Amniotic epithelial cell (primary cell): ENCODE measurements around the gene ADAM8.

Source experiments
- DNase-seq: peaks from one replicate; pipeline ENCODE4 v3.0.0-alpha.2; 2010; ENCODE audit warnings: low read depth

Gene ADAM8

DNA sequence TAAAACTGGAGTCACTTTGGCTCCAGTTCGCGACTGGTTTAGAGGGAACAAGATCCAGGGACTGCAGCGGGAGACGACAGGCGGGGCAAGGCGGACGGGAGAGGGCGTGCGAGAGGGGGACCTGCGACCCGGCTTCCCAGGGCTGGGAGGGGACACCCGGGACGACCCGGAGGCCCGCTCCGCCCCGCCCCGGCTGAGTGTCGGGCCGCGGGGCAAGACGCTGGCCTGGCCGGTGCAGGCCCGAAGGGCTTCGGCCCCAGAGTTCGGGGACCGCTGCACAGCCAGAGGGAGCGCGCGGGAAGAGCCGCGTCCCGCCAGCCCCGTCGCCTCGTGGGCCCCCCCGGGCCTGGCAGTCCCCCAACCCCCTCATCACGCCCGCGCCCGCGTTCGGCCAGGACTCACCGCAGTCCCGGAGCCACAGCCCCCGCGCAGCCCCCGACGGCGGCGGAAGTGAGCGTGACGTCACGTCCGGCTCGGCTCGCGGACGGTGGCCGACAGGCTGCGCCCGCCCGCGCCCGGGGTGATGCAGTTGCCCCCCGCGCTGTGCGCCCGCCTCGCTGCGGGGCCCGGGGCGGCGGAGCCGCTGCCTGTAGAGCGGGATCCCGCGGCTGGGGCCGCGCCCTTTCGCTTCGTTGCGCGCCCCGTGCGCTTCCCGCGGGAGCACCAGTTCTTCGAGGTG lies 31.9 kb upstream of the ADAM8 start, which contains the start of the genes TUBGCP2 and ZNF511:
TSS of gene TUBGCP2 (minus strand) at position 452 of the 679 bp plus-strand sequence. CDS start 5,931 bp downstream, outside the sequence.
TSS of gene ZNF511 (plus strand) at position 494 of the 679 bp plus-strand sequence. CDS start at position 524, 30 bp downstream.
- peak; percentile 73 for DNase-seq

GRCh38 chr10:133307776-133308420 lies 31.2 kb upstream of the ADAM8 start:
- DNase-seq: peak; percentile 67

GRCh38 chr10:133306941-133307379 lies 30.3 kb upstream of the ADAM8 start:
- no peak for DNase-seq

GRCh38 chr10:133306097-133306476 lies 29.4 kb upstream of the ADAM8 start:
- no peak for DNase-seq

- no peak for DNase-seq
Observed at GRCh38 chr10:133303206-133303605, 26.5 kb upstream of the ADAM8 start.

GRCh38 chr10:133302230-133302629 lies 25.6 kb upstream of the ADAM8 start:
- no peak for DNase-seq

- no peak for DNase-seq
Observed at GRCh38 chr10:133299738-133300137, 23.1 kb upstream of the ADAM8 start.

- no peak for DNase-seq
Observed at GRCh38 chr10:133299224-133299623, 22.6 kb upstream of the ADAM8 start.

GRCh38 chr10:133298466-133298865 lies 21.8 kb upstream of the ADAM8 start:
- DNase-seq: no peak

- no peak for DNase-seq
Observed at GRCh38 chr10:133297504-133297903, 20.8 kb upstream of the ADAM8 start.

GRCh38 chr10:133295426-133296320 lies 19.0 kb upstream of the ADAM8 start:
- no peak for DNase-seq

DNA sequence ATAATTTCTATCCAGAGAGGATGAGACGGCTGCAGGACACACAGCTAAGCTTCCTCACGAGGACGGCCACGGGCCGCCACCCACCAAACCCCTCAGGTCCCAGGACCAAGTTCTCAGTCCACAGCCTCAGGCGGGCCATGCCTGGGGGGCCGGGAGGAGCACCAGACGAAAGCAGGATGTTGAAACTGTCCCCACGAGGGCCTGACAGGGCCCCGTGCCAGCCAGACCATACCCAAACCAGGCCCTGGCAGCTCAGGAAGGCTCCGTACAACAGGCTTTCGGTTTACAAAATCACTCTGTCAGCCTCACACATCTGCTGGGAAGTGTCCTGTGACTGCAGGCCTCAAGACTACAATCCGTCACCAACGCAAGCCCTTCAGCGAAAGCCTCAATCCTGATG lies 17.5 kb upstream of the ADAM8 start:
- no peak for DNase-seq

- DNase-seq: no peak
Observed at GRCh38 chr10:133293810-133294119, 17.1 kb upstream of the ADAM8 start.

DNA sequence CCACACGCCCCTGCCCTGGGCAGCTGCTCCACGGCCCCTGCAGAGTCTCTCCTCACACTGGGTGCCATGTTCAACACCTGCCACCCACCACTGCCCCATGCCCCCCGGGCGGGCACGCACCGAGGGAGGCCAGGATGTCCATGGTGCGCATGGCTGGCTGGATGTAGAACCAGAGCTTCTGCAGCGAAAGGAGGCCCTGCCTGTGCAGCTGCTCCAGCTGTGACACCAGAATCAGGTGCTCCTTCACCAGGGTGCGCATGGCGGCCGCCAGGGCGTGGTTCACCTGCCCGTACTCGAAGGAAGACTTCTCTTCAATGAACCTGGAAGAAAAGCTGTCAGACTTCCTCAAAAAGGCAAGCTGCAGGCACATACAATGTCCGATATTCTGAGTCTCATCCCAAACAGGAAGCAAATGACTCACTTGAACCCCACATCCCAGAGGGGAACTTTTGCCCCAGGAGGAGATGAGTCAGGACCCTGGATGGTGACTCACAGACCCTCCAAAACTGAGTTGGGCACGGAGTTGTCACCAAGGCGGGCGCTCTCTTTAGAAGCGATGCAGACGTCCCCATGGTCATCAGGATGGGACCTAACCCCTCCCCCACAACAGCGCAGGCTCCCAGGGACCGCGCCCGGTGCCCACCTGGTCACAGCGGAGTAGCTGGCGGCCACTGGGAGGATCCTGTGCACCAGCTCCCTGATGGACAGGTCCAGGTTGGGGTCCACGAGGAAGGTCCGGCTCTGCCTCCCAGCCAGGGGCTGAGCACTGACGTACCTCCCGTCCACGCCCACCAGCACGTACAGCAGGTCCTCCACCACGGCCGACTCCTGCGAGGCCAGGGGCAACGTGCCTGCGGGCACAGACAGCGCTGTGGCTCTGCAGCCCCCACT lies 16.5 kb upstream of the ADAM8 start:
- peak; percentile 27 for DNase-seq

DNA sequence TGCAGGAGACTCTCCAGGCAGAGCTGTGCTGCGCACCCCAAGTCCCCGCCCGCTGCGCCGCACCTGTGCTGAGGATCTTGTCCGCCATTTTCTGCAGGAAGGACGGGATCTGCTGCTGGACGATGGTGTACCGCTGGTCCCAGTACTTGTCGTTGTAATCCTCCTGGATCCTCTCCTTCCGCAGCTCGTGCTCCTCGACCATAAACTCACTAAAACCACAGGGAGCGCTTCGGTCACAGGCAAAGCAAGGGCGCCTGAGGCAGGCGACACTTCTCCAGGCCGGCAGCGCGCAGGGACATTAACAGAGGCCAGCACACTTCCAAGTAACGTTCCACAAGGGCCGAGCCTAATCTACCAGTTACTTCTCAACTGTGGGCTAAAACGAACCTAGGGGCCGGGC lies 13.1 kb upstream of the ADAM8 start:
- DNase-seq: no peak

GRCh38 chr10:133287832-133288500 lies 11.3 kb upstream of the ADAM8 start:
- DNase-seq: no peak

DNA sequence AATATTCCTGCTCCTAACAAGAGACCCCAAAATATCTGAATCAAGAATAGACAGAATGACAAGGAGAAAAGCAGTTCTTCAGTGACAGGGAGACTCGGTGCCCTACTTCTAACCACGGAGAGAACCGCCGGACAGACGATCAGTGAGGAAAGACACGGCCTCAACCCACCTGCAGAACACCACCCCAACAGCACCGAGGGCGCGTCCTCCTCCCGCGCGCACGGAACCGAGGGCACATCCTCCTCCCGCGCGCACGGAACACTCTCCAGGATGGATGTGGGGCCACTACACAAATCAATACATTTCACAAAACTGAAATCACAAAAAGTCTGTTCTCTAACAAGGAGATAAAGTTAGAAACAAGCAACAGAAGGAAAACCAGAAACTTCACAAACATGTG lies 9.7 kb upstream of the ADAM8 start:
- no peak for DNase-seq

- no peak for DNase-seq
Observed at GRCh38 chr10:133285217-133285616, 8.5 kb upstream of the ADAM8 start.

DNA sequence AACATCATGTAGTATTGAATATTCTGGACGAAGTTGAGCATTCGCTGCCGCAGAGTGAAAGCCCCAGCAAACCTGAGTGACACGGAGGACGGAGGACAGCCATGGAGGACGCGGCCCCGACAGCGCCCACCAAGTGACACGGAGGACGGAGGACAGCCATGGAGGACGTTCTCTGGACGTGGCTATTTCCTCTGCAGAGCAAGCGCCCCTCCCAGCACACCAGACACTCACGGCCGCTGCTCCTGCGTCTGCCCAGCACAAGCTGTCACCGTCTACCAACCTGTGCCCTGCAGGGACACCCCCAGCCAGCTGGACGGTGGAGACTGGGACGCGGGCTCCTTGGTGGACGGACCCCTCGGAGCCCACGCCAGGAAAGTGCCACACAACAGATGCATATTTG lies 7.3 kb upstream of the ADAM8 start:
- DNase-seq: no peak

- DNase-seq: no peak
Observed at GRCh38 chr10:133282846-133283390, 6.2 kb upstream of the ADAM8 start.
